Measurements from ENCODE around the gene ZSWIM6. TPM values are rescaled to one million over a fixed set of nuclear protein-coding genes. Genes with fewer than 3 reads are reported as not detected.
A peak's percentile ranks its signal among the peaks of the same experiment; 100 is the strongest.

The ZSWIM6 gene
- polyA plus RNA-seq, 1 donor from 2014 or later = 0.60 TPM

DNA sequence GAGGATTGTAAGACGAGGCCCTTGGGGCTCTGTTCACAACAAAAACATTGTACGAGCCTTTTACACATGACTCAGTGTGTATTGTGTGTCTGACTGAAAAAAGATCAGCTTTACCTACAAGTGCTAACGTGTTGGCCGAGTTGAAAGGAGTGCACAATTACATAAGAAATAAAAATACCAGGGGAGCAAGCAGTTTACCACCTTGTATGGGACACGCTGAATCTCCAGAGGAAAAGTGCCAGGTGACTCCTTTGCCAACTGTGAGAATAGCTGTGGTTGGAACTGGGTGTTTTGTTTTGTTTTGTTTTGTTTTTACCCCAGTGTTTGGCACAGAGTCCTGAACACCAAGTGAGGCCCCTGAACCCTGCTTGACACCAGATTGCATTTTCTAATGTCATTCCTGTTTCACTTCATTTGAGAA, 32.8 kb upstream of the ZSWIM6 start:
- H3K27ac Mint-ChIP-seq = no peak overlapping the region
- H3K4me3 Mint-ChIP-seq = no peak overlapping the region
- H3K9me3 Mint-ChIP-seq = no peaks in the 10 kb centered on the region
- peaks cover 1% of the 10 kb centered on the region for H3K27me3 Mint-ChIP-seq
- peaks cover 0 to 8% (median 7%) of the 10 kb centered on the region in 3 donors for H3K4me1 Mint-ChIP-seq
- peaks cover 3% of the 10 kb centered on the region for H3K36me3 Mint-ChIP-seq

DNA sequence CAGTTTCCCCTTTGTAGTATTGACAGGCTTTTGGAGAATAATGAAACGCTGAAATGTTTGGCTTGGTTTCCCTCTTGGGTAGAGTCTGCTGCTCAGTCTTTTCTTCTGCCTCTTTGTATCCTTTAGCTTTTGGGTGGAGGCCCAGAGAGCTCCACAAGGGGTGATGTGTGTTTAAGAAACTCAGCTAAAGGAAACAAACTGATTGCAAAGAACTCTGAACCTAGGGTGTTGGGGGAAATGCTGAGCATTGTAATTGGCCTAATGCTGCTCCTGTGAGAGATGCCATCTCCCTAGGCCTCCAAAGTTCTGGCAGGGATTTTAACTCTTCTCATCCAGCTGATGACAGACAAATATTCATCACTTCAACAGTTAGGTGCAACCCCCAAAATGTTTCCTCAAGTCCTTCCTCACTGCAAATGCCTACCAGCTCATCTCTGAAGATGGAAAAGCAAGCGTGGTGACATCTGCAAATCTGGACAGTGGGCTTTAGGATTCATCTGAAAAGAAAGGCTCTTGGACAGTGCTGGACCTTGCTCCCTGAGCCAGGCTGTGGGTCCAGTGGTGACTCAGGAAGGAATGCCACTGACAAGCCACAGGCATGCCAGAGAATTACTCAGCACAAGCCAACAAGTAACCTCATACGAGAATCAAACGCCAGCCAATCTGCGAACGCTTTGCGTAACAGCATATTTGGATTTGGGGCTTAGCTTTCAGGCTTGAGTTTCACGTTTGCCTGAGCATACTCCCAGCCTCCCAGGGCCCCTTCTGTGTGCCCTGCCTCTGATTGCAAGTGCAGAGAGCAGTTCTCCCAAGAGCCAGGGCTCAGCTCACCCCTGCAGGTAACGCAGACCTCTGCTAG, 30.5 kb upstream of the ZSWIM6 start:
- Mint-ChIP-seq H3K27ac (no peak overlapping the region), H3K4me3 (no peak overlapping the region), H3K36me3 (peaks cover 4% of the 10 kb centered on the region), H3K4me1 (peaks cover under 1 to 14% (median 6%) of the 10 kb centered on the region in 3 donors), H3K9me3 (no peaks in the 10 kb centered on the region), H3K27me3 (peaks cover 6% of the 10 kb centered on the region)

DNA sequence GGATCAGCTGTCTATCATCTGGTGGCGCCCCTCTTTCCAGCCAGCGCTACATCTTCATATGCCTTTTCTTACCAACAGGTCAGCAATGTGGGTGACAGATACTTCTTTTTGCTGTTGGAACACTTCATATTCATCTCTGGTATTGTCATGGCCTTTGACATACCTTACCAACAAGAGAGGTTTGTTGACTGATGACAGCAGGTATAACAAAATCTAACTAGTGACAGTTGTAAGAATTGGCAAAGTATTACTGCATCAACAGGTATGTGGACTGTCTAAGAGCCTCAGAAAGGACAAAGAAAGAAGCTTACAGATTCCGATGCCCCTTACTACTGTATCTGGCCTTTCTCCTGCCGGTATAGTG, 29.9 kb upstream of the ZSWIM6 start:
- no peaks in the 10 kb centered on the region for H3K9me3 Mint-ChIP-seq
- peaks cover 11% of the 10 kb centered on the region for H3K27me3 Mint-ChIP-seq
- H3K36me3 Mint-ChIP-seq = peaks cover 4% of the 10 kb centered on the region
- H3K27ac Mint-ChIP-seq = no peak overlapping the region
- H3K4me1 Mint-ChIP-seq = peaks cover 5 to 18% (median 8%) of the 10 kb centered on the region in 3 donors
- no peak overlapping the region for H3K4me3 Mint-ChIP-seq

DNA sequence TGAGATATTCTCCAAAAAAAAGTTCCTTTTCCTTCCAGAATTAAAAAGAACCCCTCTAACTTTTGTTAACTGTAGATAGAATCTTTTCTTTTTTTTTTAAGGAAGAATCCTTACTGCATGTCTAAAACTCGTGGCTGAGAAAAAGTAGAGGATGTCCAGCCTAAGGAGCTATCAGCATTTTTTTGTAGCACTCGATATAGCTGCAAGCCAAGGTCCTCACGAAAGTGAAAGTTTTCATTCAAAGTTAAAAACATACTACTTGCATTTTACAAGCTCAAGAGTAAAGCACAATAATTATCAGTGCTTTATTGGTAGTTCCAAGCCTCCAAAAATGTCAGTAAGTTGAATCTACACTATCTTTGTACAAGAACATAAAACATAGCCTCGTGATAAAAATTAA, 28.7 kb upstream of the ZSWIM6 start:
- peaks cover 13% of the 10 kb centered on the region for H3K27me3 Mint-ChIP-seq
- H3K4me3 Mint-ChIP-seq = peak overlapping the region in 1 of 4 donors; percentile 65
- peaks cover 5 to 11% (median 8%) of the 10 kb centered on the region in 3 donors for H3K4me1 Mint-ChIP-seq

DNA sequence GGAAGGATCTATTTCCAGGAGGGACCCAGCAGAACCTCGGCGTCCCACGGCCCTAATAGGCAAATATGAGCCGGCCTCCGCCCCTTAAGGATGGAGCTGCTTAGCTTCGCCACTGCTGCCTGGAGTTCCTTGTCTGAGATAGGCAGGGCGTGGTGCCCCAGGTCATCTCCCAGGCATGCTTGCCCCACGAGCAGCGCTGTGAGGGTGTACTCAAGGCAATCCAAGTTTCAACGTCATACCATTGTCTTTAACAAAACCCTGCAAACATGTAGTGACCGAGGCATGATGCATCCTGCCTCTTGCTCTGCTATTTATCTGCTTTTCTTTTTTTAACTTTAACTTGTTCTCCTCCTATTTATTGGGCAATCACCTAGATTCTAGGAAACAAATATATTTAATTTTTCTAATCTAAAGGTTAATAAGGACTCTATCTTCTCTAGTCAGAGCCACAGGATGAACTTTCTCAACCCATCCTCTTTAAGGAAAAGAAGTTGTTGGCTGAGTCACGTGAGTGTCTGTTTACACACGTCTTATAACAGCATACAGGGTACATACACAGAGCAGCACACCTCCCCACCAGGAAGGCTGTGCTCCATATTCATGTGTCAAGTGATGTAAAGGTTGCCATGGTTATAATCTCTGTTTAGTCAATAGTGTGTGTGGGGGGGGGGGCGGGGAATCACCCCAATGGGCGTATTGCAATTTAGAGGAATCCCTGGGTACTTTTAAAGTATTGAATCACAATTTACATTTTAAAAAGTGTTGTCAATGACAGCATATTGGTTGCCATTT, 27.3 kb upstream of the ZSWIM6 start:
- no peak overlapping the region for H3K27ac Mint-ChIP-seq
- H3K36me3 Mint-ChIP-seq = peaks cover 7% of the 10 kb centered on the region
- peaks cover 24% of the 10 kb centered on the region for H3K27me3 Mint-ChIP-seq
- peaks cover 5 to 11% (median 8%) of the 10 kb centered on the region in 3 donors for H3K4me1 Mint-ChIP-seq
- no peaks in the 10 kb centered on the region for H3K9me3 Mint-ChIP-seq
- no peak overlapping the region for H3K4me3 Mint-ChIP-seq

More for the DNA sequence above, 28.7 kb upstream of the ZSWIM6 start:
- Mint-ChIP-seq H3K9me3 (no peaks in the 10 kb centered on the region), H3K36me3 (peaks cover 7% of the 10 kb centered on the region), H3K27ac (no peak overlapping the region)

DNA sequence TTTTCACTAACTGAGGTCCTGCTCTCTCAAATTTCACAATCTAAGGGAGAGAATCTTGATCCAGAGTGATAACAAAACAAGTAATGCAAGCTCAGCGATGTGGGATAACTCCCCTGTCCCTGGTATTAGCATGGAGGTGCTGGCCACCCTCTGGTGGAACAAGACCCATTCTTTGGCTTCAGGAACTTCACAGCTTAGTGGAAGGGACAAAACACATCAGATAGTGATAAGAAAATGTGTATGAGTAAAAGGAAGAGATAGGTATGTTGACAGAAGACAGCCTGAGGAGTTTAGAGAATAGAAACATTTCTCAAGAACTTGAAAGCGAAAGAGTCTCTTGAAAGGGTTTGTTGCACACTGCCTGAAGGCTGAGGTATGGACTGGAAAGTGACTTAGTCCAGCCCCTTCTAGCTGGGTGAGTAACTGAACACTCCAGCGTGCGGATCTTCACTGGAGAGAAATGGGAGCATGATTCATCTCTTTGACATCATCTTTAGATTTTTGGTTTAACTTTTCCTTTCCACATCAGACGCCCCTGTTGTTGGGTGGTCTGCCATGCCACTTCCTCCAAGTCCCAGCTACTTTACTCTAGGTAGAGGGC, 25.4 kb upstream of the ZSWIM6 start:
- H3K9me3 Mint-ChIP-seq = peaks cover 0 to 1% (median 0%) of the 10 kb centered on the region in 3 donors
- peaks cover 32% of the 10 kb centered on the region for H3K27me3 Mint-ChIP-seq
- no peak overlapping the region for H3K27ac Mint-ChIP-seq
- peaks cover 5 to 11% (median 8%) of the 10 kb centered on the region in 3 donors for H3K4me1 Mint-ChIP-seq
- peaks cover 5% of the 10 kb centered on the region for H3K36me3 Mint-ChIP-seq
- no peak overlapping the region for H3K4me3 Mint-ChIP-seq

DNA sequence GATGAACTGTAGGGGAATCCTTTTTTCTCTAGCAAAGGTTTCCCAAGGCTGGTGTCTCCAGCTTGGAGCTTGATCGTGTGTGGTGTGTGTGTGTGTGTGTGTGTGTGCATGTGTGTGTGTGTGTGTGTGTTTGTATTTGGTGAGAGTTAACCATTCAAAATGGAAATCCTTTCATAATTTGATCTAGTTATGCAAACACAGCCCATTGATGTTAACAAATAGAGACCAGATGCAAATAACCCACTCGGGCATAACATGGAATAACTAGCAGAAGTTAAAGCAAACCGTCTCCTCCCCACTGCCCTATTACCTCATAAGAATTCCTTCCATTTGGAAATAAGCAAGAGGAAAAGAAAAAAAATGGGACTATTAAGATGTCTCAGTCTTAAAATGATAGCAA, 24.9 kb upstream of the ZSWIM6 start:
- no peak overlapping the region for H3K27ac Mint-ChIP-seq
- peaks cover 36% of the 10 kb centered on the region for H3K27me3 Mint-ChIP-seq
- H3K4me3 Mint-ChIP-seq = no peak overlapping the region
- H3K9me3 Mint-ChIP-seq = peaks cover 0 to 1% (median 0%) of the 10 kb centered on the region in 3 donors
- H3K36me3 Mint-ChIP-seq = peaks cover 4% of the 10 kb centered on the region
- H3K4me1 Mint-ChIP-seq = peaks cover 5 to 11% (median 8%) of the 10 kb centered on the region in 3 donors

DNA sequence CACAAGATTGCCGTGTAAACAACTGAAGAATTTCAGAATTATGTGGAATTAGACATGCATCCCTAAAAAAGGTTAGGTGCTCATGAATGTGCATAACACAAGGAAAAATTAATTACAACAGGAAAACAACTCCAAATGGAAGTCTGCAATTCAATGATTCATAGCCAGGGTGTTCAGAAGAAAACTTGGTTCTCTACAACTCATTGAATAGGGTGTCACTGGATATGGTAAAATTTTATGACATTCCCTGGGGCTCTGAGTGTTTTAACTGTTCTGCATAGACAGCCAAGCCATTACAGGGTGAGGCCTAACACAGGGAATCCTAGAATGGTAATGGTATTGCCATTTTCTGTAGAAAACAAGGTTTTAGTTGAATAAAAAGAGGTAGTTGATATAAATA, 24.4 kb upstream of the ZSWIM6 start:
- peaks cover 5 to 11% (median 8%) of the 10 kb centered on the region in 3 donors for H3K4me1 Mint-ChIP-seq
- H3K27ac Mint-ChIP-seq = no peak overlapping the region
- H3K36me3 Mint-ChIP-seq = peaks cover 4% of the 10 kb centered on the region
- H3K27me3 Mint-ChIP-seq = peaks cover 36% of the 10 kb centered on the region
- no peak overlapping the region for H3K4me3 Mint-ChIP-seq
- H3K9me3 Mint-ChIP-seq = peaks cover 0 to 1% (median 0%) of the 10 kb centered on the region in 3 donors

DNA sequence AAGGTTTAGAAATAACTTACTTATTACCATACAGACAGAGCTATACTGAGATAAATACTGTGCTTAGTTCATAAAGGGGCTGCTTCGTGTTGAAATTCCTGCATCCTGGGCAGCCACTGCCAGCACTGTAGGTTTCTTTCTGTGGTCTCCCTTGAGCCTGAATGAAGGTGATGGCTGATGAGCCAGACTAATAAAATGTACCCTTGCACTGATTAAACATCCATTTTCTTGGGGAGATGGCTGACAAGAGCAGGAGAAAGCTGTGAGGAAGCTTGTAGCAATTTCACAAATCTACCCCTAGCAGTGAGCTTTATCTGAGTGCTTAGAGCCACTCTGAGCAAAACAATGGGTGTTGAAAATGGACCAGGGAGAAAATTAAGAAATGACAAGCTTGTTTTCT, 23.3 kb upstream of the ZSWIM6 start:
- H3K9me3 Mint-ChIP-seq = peaks cover 0 to 1% (median 0%) of the 10 kb centered on the region in 3 donors
- H3K36me3 Mint-ChIP-seq = peaks cover 4% of the 10 kb centered on the region
- no peak overlapping the region for H3K4me3 Mint-ChIP-seq

DNA sequence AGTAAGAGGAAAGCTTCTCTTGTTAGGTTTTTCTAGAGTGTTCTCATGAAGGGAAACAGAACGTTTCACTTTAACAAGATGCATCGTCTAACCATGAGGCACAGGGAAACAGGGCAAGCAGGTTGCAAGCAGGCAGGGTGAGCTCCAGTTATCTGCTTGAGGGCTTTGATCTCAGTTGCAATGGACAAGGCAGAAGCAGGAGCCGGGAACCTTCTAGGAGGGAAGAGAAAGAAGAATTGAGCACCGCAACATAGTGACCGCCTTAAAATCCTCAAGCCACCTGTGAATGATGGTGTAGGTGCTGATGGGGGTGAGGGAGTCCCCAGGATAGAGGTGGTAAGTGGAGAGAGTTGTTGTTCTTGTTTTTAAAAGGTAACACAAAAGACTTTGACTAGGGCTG, 22.9 kb upstream of the ZSWIM6 start:
- Mint-ChIP-seq H3K4me3 (no peak overlapping the region), H3K27me3 (peaks cover 36% of the 10 kb centered on the region), H3K36me3 (peaks cover 4% of the 10 kb centered on the region), H3K9me3 (peaks cover 0 to 1% (median 0%) of the 10 kb centered on the region in 3 donors), H3K4me1 (peaks cover 5 to 11% (median 5%) of the 10 kb centered on the region in 3 donors), H3K27ac (no peak overlapping the region)

More for the DNA sequence above, 23.3 kb upstream of the ZSWIM6 start:
- Mint-ChIP-seq H3K27ac (no peak overlapping the region), H3K27me3 (peaks cover 36% of the 10 kb centered on the region), H3K4me1 (peaks cover 5 to 11% (median 5%) of the 10 kb centered on the region in 3 donors)

DNA sequence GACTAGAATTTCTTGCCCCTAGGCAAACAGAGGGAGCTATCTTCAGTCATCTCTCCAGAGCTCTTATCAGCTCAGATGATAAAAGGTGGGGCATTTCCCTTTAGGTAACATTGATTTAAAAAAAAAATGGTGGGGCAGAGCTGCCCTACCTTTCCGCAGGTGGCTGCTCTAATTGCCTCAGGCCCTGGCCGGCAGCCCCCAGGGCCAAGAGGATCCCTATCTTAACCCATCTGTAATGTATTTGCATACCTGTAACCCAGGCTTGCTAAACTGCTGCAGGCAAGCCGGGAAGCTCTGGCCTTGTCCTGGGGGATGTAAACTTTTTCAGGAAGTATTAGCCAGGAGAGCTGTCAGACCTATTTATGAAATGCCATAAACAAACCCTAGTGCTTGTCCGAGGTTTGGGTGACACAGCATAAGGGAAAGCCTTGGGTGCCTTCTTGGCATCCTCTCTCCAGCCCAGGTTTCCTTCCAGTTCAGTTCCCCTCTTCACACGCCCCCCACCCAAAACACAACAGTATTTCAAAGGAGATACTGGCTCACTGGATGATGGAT, 20.9 kb upstream of the ZSWIM6 start:
- Mint-ChIP-seq H3K36me3 (peaks cover 4% of the 10 kb centered on the region), H3K27ac (no peak overlapping the region), H3K9me3 (peaks cover 0 to 1% (median 0%) of the 10 kb centered on the region in 3 donors), H3K4me3 (no peak overlapping the region), H3K4me1 (peaks cover 5% of the 10 kb centered on the region in 3 donors), H3K27me3 (peaks cover 31% of the 10 kb centered on the region)

DNA sequence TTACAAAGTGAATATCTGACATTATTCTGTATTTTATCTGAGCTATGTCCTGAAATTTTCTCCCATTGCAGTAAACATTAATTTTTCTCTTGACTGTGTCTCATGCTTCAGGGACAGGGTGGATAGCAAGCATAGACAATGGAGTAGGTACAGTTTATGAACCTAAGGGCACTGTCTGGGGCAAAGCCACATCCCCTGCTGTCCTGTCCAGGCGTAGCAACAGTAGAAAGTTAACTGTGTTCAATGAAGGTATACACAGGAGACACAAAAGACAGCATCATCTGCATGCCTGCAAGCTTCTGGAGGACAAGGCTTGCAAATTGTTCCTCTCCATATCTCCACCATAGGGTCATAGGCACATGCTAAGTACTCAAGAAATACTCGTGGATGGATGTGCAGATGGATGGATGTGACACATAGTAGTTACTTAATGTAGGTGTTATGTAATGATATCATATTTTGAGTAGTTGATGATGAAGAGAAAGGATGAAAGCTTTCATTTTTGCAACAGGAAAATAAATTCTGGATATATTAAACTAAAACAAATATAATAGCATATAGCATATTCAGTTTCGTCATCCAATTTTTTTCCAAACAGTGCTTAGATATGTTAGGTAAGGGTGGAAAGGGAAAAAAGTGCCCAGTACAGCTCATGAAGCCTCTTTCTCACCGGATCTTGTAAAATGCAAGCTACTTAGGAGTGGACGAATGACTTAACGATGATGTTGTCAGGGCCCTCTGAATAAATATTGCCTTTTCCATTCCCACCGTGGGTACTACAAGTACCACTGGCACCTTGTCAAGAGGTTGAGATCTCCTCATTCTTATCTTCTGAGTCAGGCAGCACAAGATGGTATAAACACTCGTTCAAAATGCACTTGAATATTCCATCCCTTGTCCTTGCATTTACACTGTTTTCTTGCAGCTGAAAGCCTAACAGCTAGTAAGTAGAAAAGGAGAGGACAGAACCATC, 19.9 kb upstream of the ZSWIM6 start:
- Mint-ChIP-seq H3K4me3 (no peak overlapping the region), H3K9me3 (peaks cover 0 to 1% (median 0%) of the 10 kb centered on the region in 3 donors), H3K27ac (no peak overlapping the region), H3K4me1 (peaks cover 0 to 3% (median 0%) of the 10 kb centered on the region in 3 donors), H3K27me3 (peaks cover 26% of the 10 kb centered on the region), H3K36me3 (peaks cover 3% of the 10 kb centered on the region)

DNA sequence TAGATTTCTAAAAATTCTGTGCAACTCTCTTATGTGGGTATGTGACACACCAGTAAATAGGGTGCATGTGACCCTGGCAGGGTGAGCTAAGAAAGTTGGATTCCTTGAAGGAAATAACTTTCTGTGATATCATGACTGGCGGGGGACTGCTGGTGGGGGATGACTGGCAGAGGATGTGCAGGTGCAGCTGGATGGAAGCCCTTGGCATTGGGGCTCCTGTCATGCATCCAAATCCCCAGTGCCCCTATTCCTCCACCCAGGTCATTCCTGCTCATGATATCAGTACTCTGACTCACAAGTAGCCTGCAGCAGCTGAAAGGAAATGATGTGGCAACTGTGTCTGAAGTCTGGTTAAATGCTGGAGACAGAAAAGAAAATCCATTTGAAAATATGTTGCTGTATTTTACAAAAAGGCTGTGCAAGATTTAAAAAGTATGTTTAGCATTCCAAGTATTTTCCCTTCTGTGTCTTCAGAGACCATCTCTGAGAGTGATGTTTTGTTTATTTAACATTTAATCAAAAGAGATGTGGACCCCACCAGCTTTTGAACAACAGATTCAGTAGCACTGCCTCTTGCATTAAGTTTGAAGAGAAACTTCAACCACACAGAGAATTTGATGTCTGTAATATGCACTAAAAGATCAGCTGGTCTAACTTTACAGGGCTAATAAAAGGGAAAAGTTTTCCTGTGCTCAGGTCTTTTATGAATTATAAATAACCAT, 17.9 kb upstream of the ZSWIM6 start:
- H3K27me3 Mint-ChIP-seq = peaks cover 17% of the 10 kb centered on the region
- H3K36me3 Mint-ChIP-seq = no peaks in the 10 kb centered on the region
- peaks cover 0 to 1% (median 0%) of the 10 kb centered on the region in 3 donors for H3K9me3 Mint-ChIP-seq
- no peak overlapping the region for H3K4me3 Mint-ChIP-seq
- peaks cover 3 to 4% (median 4%) of the 10 kb centered on the region in 3 donors for H3K4me1 Mint-ChIP-seq
- H3K27ac Mint-ChIP-seq = no peak overlapping the region
